HG02678 (cell line): ENCODE measurements around the gene PPP1R12B.
"Not testable (repeated sequence)": the region's sequence is repeated elsewhere in the genome, so short reads cannot be mapped to it uniquely, and the experiment has no call there.

Source experiments
- ATAC-seq: cut with Tn5 transposase; IDR thresholded peaks from one replicate; pipeline ENCODE4 v1.9.1; 2021; ENCODE audit warnings: mild to moderate bottlenecking, moderate library complexity; ENCODE audit not compliant: unreplicated experiment

PPP1R12B gene

DNA sequence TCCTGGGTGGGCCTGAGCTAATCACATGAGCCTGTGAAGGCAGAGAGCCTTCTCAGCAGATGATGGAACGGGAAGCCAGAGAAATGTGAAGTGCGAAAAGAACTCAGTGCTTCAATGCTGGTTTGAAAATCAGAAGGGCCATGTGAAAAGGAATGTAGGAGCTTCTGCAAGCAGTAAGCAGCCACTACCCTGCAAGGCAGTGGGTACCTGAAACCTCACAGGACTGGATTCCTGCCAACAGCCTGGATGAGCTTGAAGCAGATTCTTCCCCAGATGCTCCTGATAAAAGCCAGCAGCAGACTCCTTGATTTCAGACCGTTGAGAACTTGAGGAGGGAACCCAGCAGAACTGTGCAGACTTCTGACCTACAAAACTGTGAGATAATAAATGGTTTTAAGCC, 203.2 kb downstream of the PPP1R12B start:
- ATAC-seq: no peak

DNA sequence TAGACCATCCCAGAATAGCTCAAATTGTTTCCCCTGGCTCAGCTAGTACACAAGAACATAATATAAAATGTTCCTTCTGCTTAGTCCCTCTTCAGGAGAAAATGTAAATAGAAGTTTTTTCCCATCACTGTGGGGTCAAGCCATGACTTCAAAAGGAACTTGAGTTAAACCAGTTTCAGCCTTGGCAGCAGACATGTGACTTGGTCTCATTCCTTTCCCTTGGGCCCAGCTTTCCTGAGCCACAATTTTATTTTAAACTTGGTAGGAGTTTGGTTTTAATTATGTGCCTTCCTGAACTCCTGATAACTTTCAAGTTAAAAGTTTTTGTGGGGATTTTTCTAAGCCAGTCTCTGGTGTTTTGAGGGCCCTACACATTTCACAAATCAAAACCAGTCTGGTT, 204.1 kb downstream of the PPP1R12B start:
- not testable (repeated sequence) for ATAC-seq

DNA sequence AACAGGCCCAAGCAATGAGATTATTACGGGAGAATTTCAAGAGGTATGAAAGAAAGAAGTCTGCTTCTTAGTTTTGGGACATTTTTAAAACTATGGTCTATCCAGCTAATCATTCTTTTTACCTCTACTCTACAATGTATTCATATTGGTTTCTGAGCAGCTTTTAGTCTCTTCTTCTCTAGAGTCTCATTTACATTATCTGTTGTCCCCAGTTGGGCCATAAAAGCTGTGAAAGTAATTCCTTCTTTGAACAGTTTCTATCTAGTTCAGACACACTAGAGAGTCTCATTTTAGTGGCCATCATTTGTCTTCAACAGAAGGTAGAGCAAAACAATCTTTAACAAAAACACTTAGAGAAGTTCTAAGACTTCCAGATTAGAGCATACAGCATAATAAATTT, 204.6 kb downstream of the PPP1R12B start:
- not testable (repeated sequence) for ATAC-seq

DNA sequence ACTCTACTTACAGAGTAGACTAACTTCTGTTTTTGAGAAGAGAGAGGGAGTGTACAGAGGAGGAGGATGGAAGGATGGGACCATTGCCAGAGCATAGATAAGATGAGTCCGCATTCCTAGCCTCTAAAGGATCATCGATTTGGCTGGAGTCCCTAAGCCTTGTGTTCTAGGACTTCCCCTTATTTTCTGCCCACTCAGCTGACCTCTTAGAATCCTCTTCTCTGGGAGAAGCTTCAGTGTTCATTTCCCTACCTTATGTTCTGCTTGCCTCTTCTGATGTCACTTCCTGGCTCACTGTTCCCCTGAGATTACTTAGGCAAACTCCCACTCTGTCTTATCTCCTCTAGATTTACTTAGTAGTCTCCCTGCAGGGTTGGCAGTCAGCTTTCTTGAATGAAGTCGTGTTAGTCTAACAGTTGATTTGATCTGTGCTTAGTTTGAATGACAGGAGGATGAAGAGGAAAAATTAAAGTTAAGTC, 205.1 kb downstream of the PPP1R12B start:
- no peak for ATAC-seq

DNA sequence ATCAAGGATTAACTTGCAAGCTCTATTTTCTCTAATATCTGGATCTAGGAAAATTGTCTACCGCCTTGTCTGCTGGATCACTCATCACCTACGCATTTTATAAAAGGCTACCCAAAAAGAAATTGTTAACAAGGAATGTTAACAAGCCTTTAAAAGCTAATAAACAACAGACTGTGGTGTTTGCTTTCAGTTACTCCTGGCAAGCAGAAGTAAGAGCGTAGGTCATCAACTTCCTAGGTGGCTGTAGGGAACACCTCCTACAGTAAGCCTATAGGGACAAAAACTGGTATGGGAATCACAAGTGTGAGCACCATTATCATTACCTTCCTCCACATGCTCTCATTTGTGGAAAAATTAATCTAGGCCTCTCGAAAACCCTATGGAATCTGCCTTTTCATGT, 206.1 kb downstream of the PPP1R12B start:
- not testable (repeated sequence) for ATAC-seq

DNA sequence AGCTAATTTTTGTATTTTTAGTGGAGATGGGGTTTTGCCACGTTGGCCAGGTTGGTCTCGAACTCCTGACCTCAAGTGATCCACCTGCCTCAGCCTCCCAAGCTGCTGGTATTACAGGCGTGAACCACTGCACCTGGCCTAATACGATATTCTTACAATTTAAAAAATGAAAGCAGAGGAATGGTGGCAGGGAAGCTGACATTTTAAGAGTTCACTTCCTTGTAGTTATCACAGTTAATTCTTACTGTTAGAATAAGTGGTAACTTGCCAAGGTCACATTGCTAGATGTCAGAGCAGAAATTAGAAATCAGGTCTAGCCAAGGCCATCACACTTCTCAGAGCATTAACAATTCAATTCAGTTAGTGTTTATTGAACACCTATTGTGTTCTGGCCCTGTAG, 207.5 kb downstream of the PPP1R12B start:
- ATAC-seq: not testable (repeated sequence)

DNA sequence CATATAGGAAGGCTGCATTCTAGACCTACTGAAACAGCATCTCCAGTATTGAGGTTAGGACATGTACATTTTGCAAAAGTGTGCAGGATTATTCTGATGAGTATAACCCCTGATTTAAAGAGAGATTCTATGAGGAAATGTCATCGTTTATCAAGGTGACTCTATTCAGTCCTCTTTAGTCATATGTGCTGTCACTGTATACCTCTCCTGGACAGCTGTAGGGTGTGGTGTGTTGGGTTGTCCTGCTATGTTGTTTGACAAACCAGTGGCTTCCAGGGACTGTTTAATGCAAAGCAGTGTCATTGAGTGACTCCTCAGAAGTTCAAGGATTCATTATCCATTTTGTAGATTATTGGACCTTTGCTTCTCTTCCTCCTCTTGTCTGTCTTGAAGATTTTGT, 209.2 kb downstream of the PPP1R12B start:
- ATAC-seq: not testable (repeated sequence)

DNA sequence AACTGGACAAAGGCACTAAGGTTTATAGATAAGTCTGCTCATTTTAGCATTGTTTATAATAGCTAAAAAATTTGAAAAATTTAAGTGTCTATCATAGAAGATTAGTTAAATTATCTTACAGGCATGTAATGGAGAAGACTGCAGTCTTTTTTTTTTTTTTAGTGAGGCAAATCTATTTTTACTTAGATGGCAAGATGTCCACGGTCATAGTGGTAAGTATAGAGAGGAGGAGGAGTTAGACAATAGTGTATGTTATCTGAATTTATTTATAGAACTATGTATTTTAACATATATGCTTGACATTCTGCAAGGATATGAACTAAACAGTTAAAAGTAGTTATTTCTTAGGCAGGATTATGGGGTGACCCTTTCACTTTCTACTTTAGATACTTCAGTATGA, 212.7 kb downstream of the PPP1R12B start:
- ATAC-seq: no peak

DNA sequence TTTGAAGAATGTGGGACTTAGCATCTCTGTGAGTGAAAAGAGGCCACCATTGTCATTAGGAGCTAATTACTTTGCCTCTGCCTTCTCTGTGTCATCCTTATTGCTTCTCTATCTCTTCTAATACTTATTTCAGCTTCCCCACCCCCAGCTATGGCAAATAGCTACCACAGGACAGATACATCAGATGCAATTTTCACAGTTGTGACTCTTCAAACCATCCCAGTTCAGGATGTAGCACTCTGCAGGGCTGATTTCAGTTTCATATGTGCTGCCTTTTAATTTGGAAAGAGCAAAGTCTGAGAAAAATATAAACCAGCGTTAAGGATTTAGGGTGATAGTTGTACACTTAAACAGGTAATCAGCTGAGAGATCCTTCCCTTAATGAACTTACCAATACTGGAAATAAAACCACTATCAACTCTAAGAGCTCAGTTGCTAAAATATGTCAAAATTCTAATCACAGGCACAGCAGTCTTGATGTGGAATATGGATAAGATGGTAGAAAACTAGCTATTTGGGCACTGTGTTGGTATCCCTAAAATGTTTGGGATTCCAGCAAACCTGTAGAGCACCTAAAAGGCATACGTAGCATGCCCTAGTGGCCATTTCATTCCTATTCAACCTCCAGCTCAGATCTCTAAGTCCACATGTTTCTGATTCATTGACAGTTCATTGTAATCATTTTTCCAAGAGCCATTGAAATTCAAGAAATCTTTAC, 213.4 kb downstream of the PPP1R12B start:
- no peak for ATAC-seq

DNA sequence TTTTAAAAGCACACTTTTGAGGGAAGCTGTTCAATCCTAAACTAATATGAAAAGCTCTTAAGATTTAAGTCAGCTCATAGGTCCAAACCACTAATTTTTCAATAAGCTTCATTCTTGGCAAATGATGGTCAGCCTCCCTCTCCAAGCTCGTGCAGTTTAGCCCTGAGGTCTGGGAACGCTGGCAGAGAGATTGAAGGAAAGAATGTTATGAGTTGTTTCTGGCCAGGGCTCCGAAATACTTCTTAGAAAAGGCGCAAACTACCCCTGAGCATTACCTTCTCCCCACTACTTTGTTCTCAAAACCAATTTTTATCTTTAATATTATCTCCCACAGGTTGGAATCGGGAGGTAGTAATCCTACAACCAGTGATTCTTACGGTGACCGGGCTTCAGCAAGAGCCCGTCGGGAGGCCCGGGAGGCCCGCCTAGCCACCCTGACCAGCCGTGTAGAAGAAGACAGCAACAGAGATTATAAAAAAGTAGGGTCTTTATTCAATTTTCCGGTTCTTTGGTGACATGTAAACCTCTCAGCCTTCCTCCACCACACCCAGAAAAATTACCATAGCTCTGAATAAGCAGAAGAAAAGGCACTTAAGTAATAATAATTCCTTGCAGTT, 214.1 kb downstream of the PPP1R12B start:
- ATAC-seq: no peak

DNA sequence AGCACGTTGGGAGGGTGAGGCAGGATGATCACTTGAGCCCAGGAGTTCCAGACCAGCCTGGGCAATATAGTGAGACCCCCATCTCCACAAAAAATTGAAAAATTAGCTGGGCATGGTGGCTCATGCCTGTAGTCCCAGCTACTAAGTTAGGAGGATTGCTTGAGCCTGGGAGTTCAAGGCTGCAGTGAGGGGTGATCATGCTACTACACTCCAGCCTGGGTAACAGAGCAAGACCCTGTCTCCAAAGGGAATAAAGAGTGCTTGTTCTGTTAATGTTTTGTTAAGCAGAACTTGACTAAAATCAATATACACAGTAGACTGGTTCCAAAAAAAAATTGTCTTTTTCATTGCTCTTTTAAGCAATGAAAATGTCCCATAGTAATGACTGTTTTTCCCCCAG, 215.3 kb downstream of the PPP1R12B start:
- ATAC-seq: no peak

DNA sequence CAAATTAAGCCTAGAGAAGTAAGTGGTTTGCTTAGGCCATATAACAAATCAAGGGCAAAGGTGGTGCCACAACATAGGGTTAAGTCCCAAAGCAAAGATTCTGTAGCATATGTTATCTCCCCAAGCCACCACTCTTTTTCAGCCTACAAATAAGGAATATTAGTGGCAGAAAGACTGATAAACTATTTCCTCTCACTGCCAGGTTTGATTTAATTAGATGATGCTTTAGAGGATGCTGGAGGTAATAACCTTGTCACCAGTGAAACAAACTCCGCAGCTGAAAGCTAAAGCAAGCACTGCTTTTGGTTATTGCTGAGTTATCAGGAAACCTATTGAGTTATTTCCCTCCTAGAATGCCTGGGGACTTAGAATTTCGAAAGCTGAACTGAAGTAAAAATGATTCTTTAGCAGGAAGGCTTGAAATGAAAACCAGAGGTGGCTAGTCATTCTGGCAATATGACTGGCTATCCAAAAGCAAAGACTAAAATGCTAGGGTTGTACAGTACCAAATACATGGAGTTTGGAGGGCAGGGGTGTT, 216.5 kb downstream of the PPP1R12B start:
- ATAC-seq: no peak

DNA sequence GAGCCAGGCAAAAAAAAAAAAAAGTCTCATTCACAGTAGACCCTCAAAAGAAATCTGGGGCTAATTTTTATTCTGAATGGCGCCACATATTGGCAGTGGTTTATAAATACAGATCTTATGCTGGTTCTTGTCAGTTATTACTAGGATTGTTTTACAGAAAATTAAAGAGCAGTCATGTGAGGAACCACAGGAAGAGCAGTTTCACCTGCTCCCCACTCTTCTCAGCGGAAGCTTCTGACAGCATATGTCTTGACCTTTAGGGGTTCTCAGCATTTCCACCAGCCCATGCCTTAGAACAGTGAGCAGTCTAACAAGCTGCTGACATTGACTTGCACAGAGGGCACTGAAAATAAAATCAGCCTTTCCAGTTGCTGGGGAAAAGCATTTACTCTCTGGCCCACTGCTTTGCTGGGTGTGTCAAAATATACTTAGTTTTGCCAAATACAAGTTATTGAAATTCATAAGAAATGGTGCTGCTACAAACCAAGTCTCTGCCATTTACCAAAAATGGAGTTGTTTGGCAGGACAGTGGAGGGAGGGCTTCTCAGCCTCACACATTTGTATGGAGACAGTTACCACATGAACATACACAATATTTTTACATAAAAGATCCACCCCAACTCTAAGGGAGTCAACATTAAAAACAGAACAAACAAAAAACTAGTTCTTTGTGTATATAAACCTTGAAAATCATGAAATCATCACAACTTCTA, 217.5 kb downstream of the PPP1R12B start:
- ATAC-seq: peak; percentile 82

DNA sequence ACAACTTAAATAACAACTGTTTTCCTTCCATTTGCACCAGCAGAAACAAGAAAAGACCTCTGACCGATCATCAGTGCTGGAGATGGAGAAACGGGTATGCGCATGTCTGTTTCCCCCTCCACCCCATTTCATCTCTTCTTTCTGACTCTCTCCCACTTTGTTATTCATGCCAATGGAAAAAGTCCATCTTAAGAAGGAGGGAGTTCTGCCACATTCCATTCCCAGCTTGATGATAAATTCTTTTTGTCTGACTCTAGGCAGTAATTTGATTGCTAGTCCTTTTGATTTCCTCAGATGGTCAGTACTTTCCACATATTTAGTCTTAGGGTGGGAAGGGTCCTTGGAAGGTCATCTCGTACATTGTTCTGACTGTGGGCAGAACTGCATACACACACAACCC, 219.2 kb downstream of the PPP1R12B start:
- no peak for ATAC-seq

DNA sequence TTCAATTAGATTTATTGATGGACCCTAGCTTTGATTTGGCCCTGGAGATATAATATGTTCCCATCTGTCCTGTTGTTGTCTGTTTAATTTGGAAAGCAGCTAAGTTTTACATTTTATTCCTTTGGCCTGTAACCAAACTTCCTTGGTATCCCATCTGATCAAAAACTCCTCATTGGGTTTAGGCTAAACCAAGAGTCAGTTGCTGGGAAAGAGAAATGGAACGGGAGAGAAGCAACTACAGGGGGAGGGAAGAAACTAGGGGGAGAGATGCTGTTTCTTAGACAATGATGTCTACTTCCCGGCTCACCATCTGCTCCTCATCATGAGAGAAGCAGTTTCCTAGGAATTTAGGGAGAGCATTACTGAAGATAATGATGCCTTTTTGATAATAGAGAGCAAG, 219.9 kb downstream of the PPP1R12B start:
- no peak for ATAC-seq

DNA sequence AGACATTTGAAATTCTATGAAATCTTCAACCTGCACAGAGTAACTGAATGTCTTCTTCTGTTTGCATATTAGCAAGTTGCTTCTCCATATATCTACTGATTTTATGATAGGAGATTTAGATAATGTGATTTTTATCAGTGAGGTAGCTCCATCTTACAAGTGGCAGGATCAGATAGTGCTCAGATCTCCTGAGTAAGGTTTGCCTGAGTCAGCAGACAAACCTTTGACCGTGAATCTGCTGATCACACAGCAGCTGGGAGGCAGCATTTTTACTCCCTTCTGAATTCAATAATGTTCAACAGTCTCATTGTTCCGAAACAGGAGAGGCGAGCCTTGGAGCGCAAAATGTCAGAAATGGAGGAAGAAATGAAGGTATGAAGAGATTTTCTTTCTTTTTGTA, 220.3 kb downstream of the PPP1R12B start:
- ATAC-seq: no peak

DNA sequence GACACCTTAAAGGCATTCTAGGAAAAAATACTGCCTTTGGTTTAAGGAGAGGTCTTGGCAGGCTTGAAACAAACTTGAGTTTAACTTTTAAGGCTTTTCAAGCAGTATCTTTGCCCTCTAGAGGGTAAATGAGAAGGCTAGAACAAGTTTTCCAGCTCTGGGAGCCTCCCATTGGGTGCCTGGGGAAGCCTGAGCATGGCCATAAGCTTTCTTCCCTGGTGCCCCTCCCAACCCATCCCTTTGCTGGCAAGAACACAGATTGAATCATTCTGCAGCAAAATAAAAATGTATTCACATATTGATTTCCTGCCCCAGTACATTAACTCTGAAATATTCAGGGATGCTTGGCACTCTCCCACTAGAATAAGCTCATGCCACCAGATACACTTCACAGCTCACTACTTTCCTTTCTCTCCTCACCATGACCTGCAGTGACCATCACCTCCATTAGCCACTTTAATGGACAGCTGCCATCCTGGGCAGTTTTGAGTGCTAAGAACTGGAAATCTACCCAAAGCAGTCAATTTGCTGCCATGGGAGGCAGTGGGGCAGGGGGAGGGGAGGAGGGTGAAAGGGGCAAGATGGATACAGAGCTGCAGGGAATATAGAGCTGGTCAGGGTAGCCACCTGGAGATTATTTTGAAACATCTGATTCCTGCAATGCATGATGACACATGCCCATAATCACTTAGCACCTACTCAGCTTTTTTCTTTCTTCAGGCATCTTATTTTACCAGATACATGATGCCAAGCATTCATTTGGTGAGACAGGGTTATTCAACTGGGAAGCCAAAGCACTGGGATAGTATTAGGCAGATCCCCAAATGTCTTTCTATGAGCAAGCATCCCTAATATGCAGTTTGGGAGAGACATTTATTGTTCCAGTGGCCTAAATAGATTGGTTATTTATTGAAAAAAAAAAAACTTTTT, 221.2 kb downstream of the PPP1R12B start:
- ATAC-seq: no peak

DNA sequence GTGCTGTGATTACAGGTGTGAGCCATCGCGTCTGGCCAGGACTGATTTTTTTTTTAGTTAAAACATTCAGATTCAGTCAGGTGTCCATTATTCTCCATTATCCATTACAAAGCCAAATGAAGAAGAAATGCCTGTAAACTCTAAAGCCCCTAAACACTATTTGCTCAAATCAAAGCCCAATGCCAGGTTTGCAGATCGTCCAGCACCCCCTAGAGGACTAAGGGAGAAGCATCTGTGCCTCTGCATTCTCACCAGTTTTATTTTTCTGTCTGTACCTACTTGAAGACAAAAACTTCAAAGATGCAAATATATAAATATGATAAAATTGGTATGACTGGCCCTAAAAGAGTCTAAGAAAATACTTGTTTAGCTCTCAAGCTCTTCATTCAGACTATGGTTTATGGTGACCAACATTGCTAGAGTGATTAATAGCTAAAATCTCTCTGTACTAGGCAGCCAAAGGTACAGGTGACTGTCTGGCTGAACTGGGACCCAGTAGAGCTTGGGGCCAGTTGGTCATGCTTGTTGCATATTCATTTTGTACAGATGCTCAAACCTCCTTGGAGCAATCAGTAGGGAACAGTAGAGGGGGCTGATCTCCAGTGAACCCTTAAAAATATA, 223.3 kb downstream of the PPP1R12B start:
- no peak for ATAC-seq

DNA sequence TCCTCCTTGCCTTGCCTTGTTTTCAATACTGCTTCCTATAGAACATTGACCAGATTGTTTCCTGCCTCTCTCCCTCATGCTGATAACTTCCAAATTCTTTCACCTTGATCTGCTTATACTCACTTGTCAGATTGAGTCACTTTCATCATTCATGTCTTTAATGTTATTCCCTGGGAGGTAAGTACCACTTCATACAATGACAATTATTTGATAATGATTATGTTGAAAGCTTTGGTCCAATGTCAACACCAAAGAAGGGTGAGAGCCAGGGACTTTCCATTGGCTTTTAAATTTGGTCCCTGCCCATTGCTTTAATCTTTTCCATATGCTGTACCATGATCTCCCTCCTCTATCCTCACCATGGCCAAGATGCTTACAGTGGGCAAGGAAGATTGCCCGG, 224.4 kb downstream of the PPP1R12B start:
- ATAC-seq: no peak
